ENCODE data around the gene GJA8. TPM values are rescaled to one million over a fixed set of nuclear protein-coding genes. Genes with fewer than 3 reads are reported as not detected.
"Not testable (repeated sequence)": the region's sequence is repeated elsewhere in the genome, so short reads cannot be mapped to it uniquely, and the experiment has no call there.

Gene GJA8
- total RNA-seq, 2 experiments from 2014 or later: not detected

- H3K4me3 Mint-ChIP-seq; H3K4me1 Mint-ChIP-seq; POLR2A ChIA-PET; H3K27ac Mint-ChIP-seq; H3K9me3 Mint-ChIP-seq; H3K27me3 Mint-ChIP-seq; CTCF ChIA-PET; H3K36me3 Mint-ChIP-seq (ENCODE audit: low read depth); DNase-seq: not testable (repeated sequence)
Measured at GRCh38 chr1:147940456-147940855, 37.9 kb downstream of the GJA8 start.

- H3K4me3 Mint-ChIP-seq, POLR2A ChIA-PET: not testable (repeated sequence)
Measured at GRCh38 chr1:147942563-147942962, 40.0 kb downstream of the GJA8 start.

GRCh38 chr1:147949517-147949916, 46.9 kb downstream of the GJA8 start:
- H3K27ac Mint-ChIP-seq; H3K27me3 Mint-ChIP-seq; POLR2A ChIA-PET; H3K36me3 Mint-ChIP-seq (ENCODE audit: low read depth); DNase-seq; H3K4me3 Mint-ChIP-seq; H3K4me1 Mint-ChIP-seq; CTCF ChIA-PET; H3K9me3 Mint-ChIP-seq: not testable (repeated sequence)

More at GRCh38 chr1:147942563-147942962, 40.0 kb downstream of the GJA8 start:
- H3K4me1 Mint-ChIP-seq; H3K27me3 Mint-ChIP-seq; CTCF ChIA-PET; H3K9me3 Mint-ChIP-seq; H3K27ac Mint-ChIP-seq; DNase-seq; H3K36me3 Mint-ChIP-seq (ENCODE audit: low read depth): not testable (repeated sequence)

Other genes with a start within 250 kb of the GJA8 start
- 10 to 100 TPM; 17.8 to 21.0 TPM for gene ACP6, start 232.3 kb upstream of the GJA8 start, total RNA-seq
- gene GJA5, start 142.2 kb upstream of the GJA8 start, total RNA-seq: not detected
- gene GPR89B, start 25.6 kb downstream of the GJA8 start, total RNA-seq: 10 to 100 TPM; 23.8 to 25.7 TPM
- 1 to 10 TPM; 9.7 to 9.8 TPM for gene NBPF11, start 249.5 kb downstream of the GJA8 start, total RNA-seq

Measured in activated CD4-positive, alpha-beta memory T cell treated with anti-CD3 and anti-CD28 coated beads, Interleukin-2, amount 10 ng/mL, durations not matched to agents 7 days and 5 days (primary cell).